ENCODE results near the gene MMP7. TPM values are rescaled to one million over a fixed set of nuclear protein-coding genes. Genes with fewer than 3 reads are reported as not detected.
A peak's percentile ranks its signal among the peaks of the same experiment; 100 is the strongest.

MMP7 gene
- total RNA-seq, 1 experiment from 2014 or later: 0.61 TPM

DNA sequence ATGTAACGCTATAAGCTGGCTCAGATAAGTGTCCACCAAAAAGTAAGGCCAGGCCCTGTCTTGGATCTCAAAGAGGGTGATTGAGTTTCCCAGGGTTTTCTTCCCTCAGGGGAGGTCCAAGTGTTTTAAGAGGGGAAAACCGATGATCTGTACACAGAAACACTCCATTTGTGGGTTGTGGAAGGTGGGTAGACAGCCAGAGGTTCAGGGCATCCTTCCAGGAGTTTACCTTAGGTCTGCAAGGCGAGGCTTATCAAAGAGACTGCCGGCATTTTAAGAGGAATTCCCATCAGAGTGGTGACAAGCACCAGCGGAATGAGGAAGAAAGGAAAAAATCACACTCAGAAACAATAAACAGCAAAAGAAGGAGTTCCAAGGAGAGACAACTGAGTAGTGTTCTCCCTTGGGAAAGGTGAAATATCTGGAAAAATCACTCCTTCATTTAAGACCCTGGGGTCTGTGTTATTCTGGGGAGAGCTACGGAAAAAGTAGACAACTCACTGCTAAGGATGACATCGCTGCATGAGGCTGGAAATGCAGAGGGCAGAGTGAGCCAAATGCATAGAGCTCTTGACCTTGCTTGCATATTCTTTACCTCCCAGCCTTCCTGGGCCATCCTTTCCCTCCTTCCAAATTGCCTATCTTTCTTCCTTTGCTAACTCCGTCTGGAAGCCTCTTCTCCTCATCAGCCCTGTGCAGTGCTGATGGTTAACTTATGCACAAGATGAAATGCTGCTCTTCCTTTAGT is 22.1 kb upstream of the MMP7 start (continued):
- TF ChIP-seq EZH2phosphoT487 (IDR thresholded peaks at IDR 0.05; ENCODE audit: borderline replicate concordance) (no peak), SRF (IDR thresholded peaks at IDR 0.05; ENCODE audit: low read depth) (peak; percentile 75), CEBPB (IDR thresholded peaks at IDR 0.05; ENCODE audit: low read depth) (peak; percentile 88), RAD21 (IDR thresholded peaks at IDR 0.05; ENCODE audit: low read depth) (peak; percentile 19; the same call in 1 of the 2 replicates), SP1 (IDR thresholded peaks at IDR 0.05; ENCODE audit: low read depth) (peak; percentile 95)
- TF ChIP-seq, protein P1, sequence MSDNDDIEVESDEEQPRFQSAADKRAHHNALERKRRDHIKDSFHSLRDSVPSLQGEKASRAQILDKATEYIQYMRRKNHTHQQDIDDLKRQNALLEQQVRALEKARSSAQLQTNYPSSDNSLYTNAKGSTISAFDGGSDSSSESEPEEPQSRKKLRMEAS (IDR thresholded peaks at IDR 0.05): 0 out of 2 replicates have a peak, but pooled peaks have one; percentile 62

- H2AFZ ChIP-seq (ENCODE audit: low read depth, low read length, poor library complexity, severe bottlenecking): peak overlapping the region; percentile 39
- H3K27me3 ChIP-seq (ENCODE audit: insufficient read depth, low read length): no peaks in the 10 kb centered on the region
- no peaks in the 10 kb centered on the region for H4K20me1 ChIP-seq (ENCODE audit: insufficient read depth)
- intact Hi-C loops (cut with micrococcal nuclease): no loop called here
- H3K9me3 ChIP-seq (ENCODE audit: control insufficient read depth in 1 of 2, insufficient read depth in 1 of 2, low read depth in 1 of 2, low read length in 2 of 2): no peaks in the 10 kb centered on the region
- ChIA-PET CTCF (no interaction called here), POLR2A (interaction anchor here (0.6 kb wide), 1 partner anchor 408 kb away, joined by 3 read pairs; no protein-coding TSS in a partner anchor), RAD21 (ENCODE audit: low non-redundant PET in 1 of 2, low total read pairs in 2 of 2, uncharacterized antibody in 2 of 2, unreplicated experiment in 2 of 2) (no interaction called here)
- H3K79me2 ChIP-seq (ENCODE audit: insufficient read depth, low read length): no peaks in the 10 kb centered on the region
- H3K4me2 ChIP-seq (ENCODE audit: low read length): peak overlapping the region; percentile 59
- peak overlapping the region in 1 of 2 experiments; percentile 23; a peak in 2 of 4 replicates for H3K4me3 ChIP-seq (replicated peaks in 1 of 2; ENCODE audit: low read depth in 1 of 2, low read length in 2 of 2)
- ATAC-seq (peak; percentile 73), DNase-seq (ENCODE audit: low read depth, low spot score) (no peak)
- peaks cover 28 to 54% of the 10 kb centered on the region in 2 experiments for H3K4me1 ChIP-seq (ENCODE audit: control insufficient read depth in 1 of 2, insufficient read depth in 2 of 2, low read length in 2 of 2)
- no peaks in the 10 kb centered on the region for H3K9me2 ChIP-seq (ENCODE audit: insufficient read depth)
- no peaks in the 10 kb centered on the region for H3K36me3 ChIP-seq (ENCODE audit: control insufficient read depth in 1 of 2, insufficient read depth in 2 of 2, low read length in 2 of 2)
- BruUV-seq (replicated peaks): no TSS peak
- H3K9ac ChIP-seq (ENCODE audit: low read length): peak overlapping the region; percentile 57
- TF ChIP-seq CBX3 (IDR thresholded peaks at IDR 0.05; ENCODE audit: low read depth): no peak
- no peak for TF ChIP-seq YY1 (IDR thresholded peaks at IDR 0.05; ENCODE audit: extremely low read depth, insufficient replicate concordance, low read depth, low read length)
- no peak for TF ChIP-seq CEBPB (IDR thresholded peaks at IDR 0.05; ENCODE audit: low read depth)
- TF ChIP-seq, protein P2, sequence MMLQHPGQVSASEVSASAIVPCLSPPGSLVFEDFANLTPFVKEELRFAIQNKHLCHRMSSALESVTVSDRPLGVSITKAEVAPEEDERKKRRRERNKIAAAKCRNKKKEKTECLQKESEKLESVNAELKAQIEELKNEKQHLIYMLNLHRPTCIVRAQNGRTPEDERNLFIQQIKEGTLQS (IDR thresholded peaks at IDR 0.05): no peak
- no peak for TF ChIP-seq EGR1 (IDR thresholded peaks at IDR 0.05; ENCODE audit: low read depth)
- no peak for TF ChIP-seq SIN3A (IDR thresholded peaks at IDR 0.05; ENCODE audit: low read depth)
- TF ChIP-seq SP1 (IDR thresholded peaks at IDR 0.05; ENCODE audit: low read depth): no peak
- TF ChIP-seq ZNF274 (IDR thresholded peaks at IDR 0.05; ENCODE audit: low read depth, low read length): no peak
- peak overlapping the region; percentile 58 for H3K27ac ChIP-seq (ENCODE audit: low read depth, low read length)
These were observed 21.5 kb upstream of the MMP7 start for GRCh38 chr11:102552020-102552419.
